GM12872 (cell line): ENCODE measurements around the gene CASP7.

Experiments used
- CTCF ChIP-seq: IDR thresholded peaks from 3 replicates; pipeline ENCODE4 v1.5.1; 2011; ENCODE audit warnings: low read depth, mild to moderate bottlenecking, low read length, moderate library complexity; ENCODE audit not compliant: insufficient read depth

The CASP7 gene

GRCh38 chr10:113644185-113645120 lies 35.3 kb upstream of the CASP7 start:
- no peak for TF ChIP-seq CTCF

GRCh38 chr10:113646336-113647201 lies 33.1 kb upstream of the CASP7 start:
- TF ChIP-seq CTCF, result no peak

GRCh38 chr10:113647812-113648211 lies 31.9 kb upstream of the CASP7 start:
- no peak for TF ChIP-seq CTCF

- TF ChIP-seq CTCF, result no peak
These were observed 31.2 kb upstream of the CASP7 start for GRCh38 chr10:113648478-113648877.

GRCh38 chr10:113650172-113650571 lies 29.5 kb upstream of the CASP7 start:
- TF ChIP-seq CTCF, result no peak

- no peak for TF ChIP-seq CTCF
These were observed 28.7 kb upstream of the CASP7 start for GRCh38 chr10:113651021-113651420.

- TF ChIP-seq CTCF, result no peak
These were observed 27.8 kb upstream of the CASP7 start for GRCh38 chr10:113651898-113652297.
